Measurements from ENCODE around the gene RRAGC.

DNA sequence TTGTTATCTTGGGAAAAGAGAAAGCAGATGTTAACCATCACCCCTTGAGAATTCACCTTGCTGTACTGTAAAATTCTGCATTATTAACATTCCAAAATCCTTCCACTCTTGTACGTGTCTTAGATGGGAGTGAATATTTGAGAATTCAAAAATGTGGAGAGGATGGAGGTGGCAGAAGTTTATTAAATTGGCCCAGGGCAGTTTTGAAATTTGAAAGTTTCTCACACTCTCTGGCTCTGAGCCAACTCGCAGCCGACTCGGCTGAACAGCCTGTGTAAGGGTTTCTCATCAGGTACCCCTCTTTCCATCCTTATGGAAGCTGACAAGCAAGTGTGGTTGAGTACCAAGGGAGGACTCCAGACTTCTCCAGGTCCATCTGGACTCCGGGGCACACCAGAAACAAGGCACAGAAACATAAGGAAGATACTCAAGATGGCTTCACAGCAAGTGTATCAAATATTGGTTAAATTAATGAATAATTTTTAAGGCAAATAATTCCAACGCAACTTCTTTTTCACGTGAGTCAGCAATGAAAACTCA lies 45.1 kb downstream of the RRAGC start:
- TF ChIP-seq TCF4 (CRISPR knock-in tag; IDR thresholded peaks at IDR 0.05; ENCODE audit: borderline replicate concordance) (no peak), RARB (CRISPR knock-in tag; IDR thresholded peaks at IDR 0.05) (no peak), TOX (CRISPR knock-in tag; IDR thresholded peaks at IDR 0.05; ENCODE audit: borderline replicate concordance) (no peak), ARNTL (CRISPR knock-in tag; IDR thresholded peaks at IDR 0.05; ENCODE audit: borderline replicate concordance, low read depth) (no peak), BACH2 (CRISPR knock-in tag; IDR thresholded peaks at IDR 0.05; ENCODE audit: borderline replicate concordance) (no peak), ESRRG (CRISPR knock-in tag; IDR thresholded peaks at IDR 0.05) (no peak), ZFP3 (CRISPR knock-in tag; IDR thresholded peaks at IDR 0.05) (no peak), ZNF70 (CRISPR knock-in tag; IDR thresholded peaks at IDR 0.05) (no peak), ZFP30 (CRISPR knock-in tag; IDR thresholded peaks at IDR 0.05) (no peak), CSDC2 (CRISPR knock-in tag; IDR thresholded peaks at IDR 0.05) (no peak)
- TF ChIP-seq, protein P1, sequence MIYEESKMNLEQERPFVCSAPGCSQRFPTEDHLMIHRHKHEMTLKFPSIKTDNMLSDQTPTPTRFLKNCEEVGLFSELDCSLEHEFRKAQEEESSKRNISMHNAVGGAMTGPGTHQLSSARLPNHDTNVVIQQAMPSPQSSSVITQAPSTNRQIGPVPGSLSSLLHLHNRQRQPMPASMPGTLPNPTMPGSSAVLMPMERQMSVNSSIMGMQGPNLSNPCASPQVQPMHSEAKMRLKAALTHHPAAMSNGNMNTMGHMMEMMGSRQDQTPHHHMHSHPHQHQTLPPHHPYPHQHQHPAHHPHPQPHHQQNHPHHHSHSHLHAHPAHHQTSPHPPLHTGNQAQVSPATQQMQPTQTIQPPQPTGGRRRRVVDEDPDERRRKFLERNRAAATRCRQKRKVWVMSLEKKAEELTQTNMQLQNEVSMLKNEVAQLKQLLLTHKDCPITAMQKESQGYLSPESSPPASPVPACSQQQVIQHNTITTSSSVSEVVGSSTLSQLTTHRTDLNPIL (CRISPR knock-in tag; IDR thresholded peaks at IDR 0.05; ENCODE audit: low read depth): no peak
- TF ChIP-seq, protein P2, sequence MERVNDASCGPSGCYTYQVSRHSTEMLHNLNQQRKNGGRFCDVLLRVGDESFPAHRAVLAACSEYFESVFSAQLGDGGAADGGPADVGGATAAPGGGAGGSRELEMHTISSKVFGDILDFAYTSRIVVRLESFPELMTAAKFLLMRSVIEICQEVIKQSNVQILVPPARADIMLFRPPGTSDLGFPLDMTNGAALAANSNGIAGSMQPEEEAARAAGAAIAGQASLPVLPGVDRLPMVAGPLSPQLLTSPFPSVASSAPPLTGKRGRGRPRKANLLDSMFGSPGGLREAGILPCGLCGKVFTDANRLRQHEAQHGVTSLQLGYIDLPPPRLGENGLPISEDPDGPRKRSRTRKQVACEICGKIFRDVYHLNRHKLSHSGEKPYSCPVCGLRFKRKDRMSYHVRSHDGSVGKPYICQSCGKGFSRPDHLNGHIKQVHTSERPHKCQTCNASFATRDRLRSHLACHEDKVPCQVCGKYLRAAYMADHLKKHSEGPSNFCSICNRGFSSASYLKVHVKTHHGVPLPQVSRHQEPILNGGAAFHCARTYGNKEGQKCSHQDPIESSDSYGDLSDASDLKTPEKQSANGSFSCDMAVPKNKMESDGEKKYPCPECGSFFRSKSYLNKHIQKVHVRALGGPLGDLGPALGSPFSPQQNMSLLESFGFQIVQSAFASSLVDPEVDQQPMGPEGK (CRISPR knock-in tag; IDR thresholded peaks at IDR 0.05; ENCODE audit: borderline replicate concordance): no peak
- TF ChIP-seq, protein P3, sequence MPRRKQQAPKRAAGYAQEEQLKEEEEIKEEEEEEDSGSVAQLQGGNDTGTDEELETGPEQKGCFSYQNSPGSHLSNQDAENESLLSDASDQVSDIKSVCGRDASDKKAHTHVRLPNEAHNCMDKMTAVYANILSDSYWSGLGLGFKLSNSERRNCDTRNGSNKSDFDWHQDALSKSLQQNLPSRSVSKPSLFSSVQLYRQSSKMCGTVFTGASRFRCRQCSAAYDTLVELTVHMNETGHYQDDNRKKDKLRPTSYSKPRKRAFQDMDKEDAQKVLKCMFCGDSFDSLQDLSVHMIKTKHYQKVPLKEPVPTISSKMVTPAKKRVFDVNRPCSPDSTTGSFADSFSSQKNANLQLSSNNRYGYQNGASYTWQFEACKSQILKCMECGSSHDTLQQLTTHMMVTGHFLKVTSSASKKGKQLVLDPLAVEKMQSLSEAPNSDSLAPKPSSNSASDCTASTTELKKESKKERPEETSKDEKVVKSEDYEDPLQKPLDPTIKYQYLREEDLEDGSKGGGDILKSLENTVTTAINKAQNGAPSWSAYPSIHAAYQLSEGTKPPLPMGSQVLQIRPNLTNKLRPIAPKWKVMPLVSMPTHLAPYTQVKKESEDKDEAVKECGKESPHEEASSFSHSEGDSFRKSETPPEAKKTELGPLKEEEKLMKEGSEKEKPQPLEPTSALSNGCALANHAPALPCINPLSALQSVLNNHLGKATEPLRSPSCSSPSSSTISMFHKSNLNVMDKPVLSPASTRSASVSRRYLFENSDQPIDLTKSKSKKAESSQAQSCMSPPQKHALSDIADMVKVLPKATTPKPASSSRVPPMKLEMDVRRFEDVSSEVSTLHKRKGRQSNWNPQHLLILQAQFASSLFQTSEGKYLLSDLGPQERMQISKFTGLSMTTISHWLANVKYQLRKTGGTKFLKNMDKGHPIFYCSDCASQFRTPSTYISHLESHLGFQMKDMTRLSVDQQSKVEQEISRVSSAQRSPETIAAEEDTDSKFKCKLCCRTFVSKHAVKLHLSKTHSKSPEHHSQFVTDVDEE (CRISPR knock-in tag; IDR thresholded peaks at IDR 0.05): no peak
- TF ChIP-seq, protein P4, sequence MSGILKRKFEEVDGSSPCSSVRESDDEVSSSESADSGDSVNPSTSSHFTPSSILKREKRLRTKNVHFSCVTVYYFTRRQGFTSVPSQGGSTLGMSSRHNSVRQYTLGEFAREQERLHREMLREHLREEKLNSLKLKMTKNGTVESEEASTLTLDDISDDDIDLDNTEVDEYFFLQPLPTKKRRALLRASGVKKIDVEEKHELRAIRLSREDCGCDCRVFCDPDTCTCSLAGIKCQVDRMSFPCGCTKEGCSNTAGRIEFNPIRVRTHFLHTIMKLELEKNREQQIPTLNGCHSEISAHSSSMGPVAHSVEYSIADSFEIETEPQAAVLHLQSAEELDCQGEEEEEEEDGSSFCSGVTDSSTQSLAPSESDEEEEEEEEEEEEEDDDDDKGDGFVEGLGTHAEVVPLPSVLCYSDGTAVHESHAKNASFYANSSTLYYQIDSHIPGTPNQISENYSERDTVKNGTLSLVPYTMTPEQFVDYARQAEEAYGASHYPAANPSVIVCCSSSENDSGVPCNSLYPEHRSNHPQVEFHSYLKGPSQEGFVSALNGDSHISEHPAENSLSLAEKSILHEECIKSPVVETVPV (CRISPR knock-in tag; IDR thresholded peaks at IDR 0.05): no peak
